Measurements from ENCODE around the gene GEMIN4. TPM values are rescaled to one million over a fixed set of nuclear protein-coding genes. Genes with fewer than 3 reads are reported as not detected.

Gene GEMIN4
- polyA plus RNA-seq, 1 experiment, result 9.3 TPM

- CTCF ChIA-PET, result interaction anchor here (1.0 to 16.5 kb wide), 2 partner anchors 285 to 300 kb away, joined by 3 to 468 read pairs; partner anchors contain the start of gene TIMM22
- no peak overlapping the region for H3K4me3 ChIP-seq (ENCODE audit: low read depth, low read length)
- H3K27ac ChIP-seq (ENCODE audit: low read depth, low read length), result no peak overlapping the region
- DNase-seq (ENCODE audit: low read depth, low spot score), result no peak
- TF ChIP-seq CTCF (IDR thresholded peaks at IDR 0.05; ENCODE audit: low read depth, low read length), result no peak
- H3K9me3 ChIP-seq (ENCODE audit: control insufficient read depth, insufficient read depth, low read length), result no peaks in the 10 kb centered on the region; the same call in 1 of the 2 replicates
- POLR2A ChIA-PET, result no interaction called here
- no peaks in the 10 kb centered on the region for H3K27me3 ChIP-seq (ENCODE audit: control insufficient read depth, insufficient read depth, low read length)
Measured at GRCh38 chr17:696369-696768, 55.7 kb downstream of the GEMIN4 start.

Other genes starting within 250 kb of the GEMIN4 start
- 29.2 and 32.7 TPM in 2 replicates for gene VPS53, start 37.4 kb downstream of the GEMIN4 start, polyA plus RNA-seq (2011; rRNA removed)
- 23.9 and 27.1 TPM in 2 replicates for gene TLCD3A, start 19.7 kb downstream of the GEMIN4 start, polyA plus RNA-seq (2011; rRNA removed)
- gene GLOD4, start 30.0 kb upstream of the GEMIN4 start, polyA plus RNA-seq (2011; rRNA removed), result 33.5 and 42.2 TPM in 2 replicates
- 8.1 and 8.7 TPM in 2 replicates for gene MRM3, start 30.1 kb upstream of the GEMIN4 start, polyA plus RNA-seq (2011; rRNA removed)
- 118 and 135 TPM in 2 replicates for gene NXN, start 227.5 kb upstream of the GEMIN4 start, polyA plus RNA-seq (2011; rRNA removed)
- 17.7 and 18.1 TPM in 2 replicates for gene TIMM22, start 244.9 kb upstream of the GEMIN4 start, polyA plus RNA-seq (2011; rRNA removed)

Data from AG04450 (cell line).